Endothelial cell of umbilical vein (primary cell): Measurements from ENCODE around the gene PDE7B. TPM values are rescaled to one million over a fixed set of nuclear protein-coding genes. Genes with fewer than 3 reads are reported as not detected.

Experiments
- BruUV-seq: library from RNA; stranded (reverse); fragments of 400-500 nt; replicated peaks from 2 replicates; lab custom pipeline; 2021; lab: Mats Ljungman, UMichigan
- CTCF ChIA-PET: fragments of 300-600, 350-600 bp; sonication (Branson Sonifier 250); formaldehyde crosslinking; loops from one replicate; lab custom pipeline; 2021; ENCODE audit warnings: antibody characterized with exemption, inconsistent platforms; lab: Charles Lee
- POLR2A ChIA-PET: fragments of 300-600, 350-600 bp; sonication (Branson Sonifier 250); formaldehyde crosslinking; loops from one replicate; lab custom pipeline; 2021; ENCODE audit warnings: antibody characterized with exemption, inconsistent platforms; lab: Charles Lee
- DNase-seq: peaks from one replicate; pipeline ENCODE4 v3.0.0-alpha.2; 2011; ENCODE audit warnings: low read depth, low spot score
- FAIRE-seq: peaks from 2 replicates; lab custom pipeline; 2011; peaks lifted over from hg19 to GRCh38; lab: Jason Lieb, UNC
- H2AFZ ChIP-seq: 2 replicates; pipeline ENCODE4 v1.6.0; 2012; ENCODE audit warnings: low read depth, low read length, control low read depth, inconsistent platforms
- H3K27ac ChIP-seq: 2 replicates; pipeline ENCODE4 v1.5.1; 2011; ENCODE audit warnings: low read depth, mild to moderate bottlenecking, control low read depth, low read length, moderate library complexity; ENCODE audit not compliant: insufficient read depth
- H3K27me3 ChIP-seq, 2 experiments: 2 replicates each; pipeline versions ENCODE4 v1.6.0 to v1.6.1; 2011; ENCODE audit warnings: low read length in 2 of 2, mixed read lengths in 1 of 2; ENCODE audit not compliant: control insufficient read depth in 2 of 2, insufficient read depth in 2 of 2
- H3K36me3 ChIP-seq, 2 experiments: 2 replicates in 1 of 2; 3 replicates in 1 of 2; pipeline ENCODE4 v1.5.1; 2011; ENCODE audit warnings: low read length in 2 of 2, mild to moderate bottlenecking in 1 of 2, moderate library complexity in 1 of 2; ENCODE audit not compliant: control insufficient read depth in 2 of 2, insufficient read depth in 2 of 2; ENCODE audit errors: extremely low read depth in 1 of 2
- H3K4me1 ChIP-seq: 3 replicates; pipeline ENCODE4 v1.5.1; 2011; ENCODE audit warnings: mild to moderate bottlenecking, low read length; ENCODE audit not compliant: control insufficient read depth, insufficient read depth; ENCODE audit errors: extremely low read depth
- H3K4me2 ChIP-seq: 2 replicates; pipeline ENCODE4 v1.6.1; 2011; ENCODE audit warnings: low read length, control low read depth, mixed read lengths; ENCODE audit not compliant: insufficient read depth
- H3K4me3 ChIP-seq, 3 experiments: fragments of 200-600 bp in 1 of 3; sonication (generic), shearing (Covaris generic) in 1 of 3; replicated peaks in 1 of 3; 2 replicates each; pipeline ENCODE4 v1.5.1; 2011 to 2016; ENCODE audit warnings: control low read depth in 3 of 3, low read length in 3 of 3, mild to moderate bottlenecking in 2 of 3, inconsistent platforms in 1 of 3, low read depth in 1 of 3, moderate library complexity in 1 of 3; ENCODE audit not compliant: insufficient read depth in 1 of 3
- H3K79me2 ChIP-seq: 2 replicates; pipeline ENCODE4 v1.6.0; 2012; ENCODE audit warnings: low read length, inconsistent platforms; ENCODE audit not compliant: control insufficient read depth, insufficient read depth
- H3K9ac ChIP-seq: replicated peaks from 2 replicates; pipeline ENCODE3; 2011; ENCODE audit warnings: low read length, control low read depth; ENCODE audit not compliant: insufficient read depth; ENCODE audit errors: extremely low read depth
- H3K9me1 ChIP-seq: replicated peaks from 3 replicates; pipeline ENCODE4 v1.6.0; 2011; ENCODE audit warnings: mild to moderate bottlenecking, low read length; ENCODE audit not compliant: control insufficient read depth, insufficient read depth; ENCODE audit errors: extremely low read depth
- H3K9me3 ChIP-seq: replicated peaks from 2 replicates; pipeline ENCODE4 v1.5.1; 2012; ENCODE audit warnings: low read length, inconsistent platforms; ENCODE audit not compliant: control insufficient read depth, insufficient read depth
- H4K20me1 ChIP-seq: replicated peaks from 2 replicates; pipeline ENCODE3; 2011; ENCODE audit warnings: mild to moderate bottlenecking, low read length; ENCODE audit not compliant: control insufficient read depth, insufficient read depth; ENCODE audit errors: extremely low read depth
- EZH2 ChIP-seq: IDR thresholded peaks from 2 replicates; pipeline ENCODE4 v1.6.1; 2012; ENCODE audit warnings: borderline replicate concordance, low read depth, mild to moderate bottlenecking, moderate library complexity, low read length, inconsistent platforms; ENCODE audit not compliant: severe bottlenecking
- FOS ChIP-seq: IDR thresholded peaks from 2 replicates; pipeline ENCODE4 v1.6.1; 2011; ENCODE audit warnings: mild to moderate bottlenecking, low read length, moderate library complexity, borderline replicate concordance; ENCODE audit not compliant: insufficient read depth
- GATA2 ChIP-seq: IDR thresholded peaks from 2 replicates; pipeline ENCODE4 v1.7.0; 2011; ENCODE audit warnings: low read depth, mild to moderate bottlenecking, moderate library complexity, mixed read lengths, low read length; ENCODE audit not compliant: insufficient read length, insufficient read depth
- JUN ChIP-seq: IDR thresholded peaks from 2 replicates; pipeline ENCODE4 v1.6.1; 2011; ENCODE audit warnings: borderline replicate concordance, low read depth; ENCODE audit not compliant: insufficient read length, insufficient read depth
- MYC ChIP-seq: IDR thresholded peaks from one replicate; pipeline ENCODE4 v1.6.1; 2011; ENCODE audit warnings: mild to moderate bottlenecking, low read depth, low read length
- POLR2A ChIP-seq: IDR thresholded peaks from 2 replicates; pipeline ENCODE4 v1.6.1; 2012; ENCODE audit warnings: low read depth, mild to moderate bottlenecking, control low read depth, low read length
- POLR2AphosphoS5 ChIP-seq: IDR thresholded peaks from 2 replicates; pipeline ENCODE4 v1.6.1; 2012; ENCODE audit warnings: low read depth, mild to moderate bottlenecking, control low read depth, low read length, moderate library complexity; ENCODE audit not compliant: insufficient read depth
- dilution Hi-C: fragments of 300-500 bp; cut with MboI; formaldehyde crosslinking; loops from one replicate; pipeline ENCODE4 v1.15.0; 2019; ENCODE audit warnings: low sequenced_read_pairs; ENCODE audit not compliant: extremely low pct_ligation_motif_present
- intact Hi-C: fragments of 100-400 bp; cut with micrococcal nuclease; formaldehyde crosslinking; loops from one replicate; pipeline ENCODE4 v1.10.0; 2022
- polyA plus RNA-seq, 4 experiments: library from polyadenylated mRNA; depleted of rRNA in 3 of 4; stranded (reverse) in 3 of 4; unstranded in 1 of 4; fragments of >200 nt; gene quantifications; 2 replicates each; pipeline versions ENCODE4 v1.2.1 to v1.2.3, GENCODE V29; 2011 to 2012; ENCODE audit warnings: missing spikeins in 1 of 4
- total RNA-seq: library from RNA; stranded (reverse); gene quantifications from 2 replicates; pipeline ENCODE4 v1.2.3, GENCODE V29; 2021
- TF ChIP-seq, protein P1 (sequence below): IDR thresholded peaks from 2 replicates; pipeline ENCODE4 v1.6.1; 2011; ENCODE audit not compliant: insufficient read depth, insufficient read length
- TF ChIP-seq, protein P2 (sequence below), 2 donors: IDR thresholded peaks; 1 replicate in 1 of 2; 2 replicates in 1 of 2; pipeline ENCODE4 v1.5.1; 2011; ENCODE audit warnings: low read length in 2 of 2, mild to moderate bottlenecking in 2 of 2, moderate library complexity in 2 of 2, control low read depth in 1 of 2, inconsistent platforms in 1 of 2, low read depth in 1 of 2; ENCODE audit not compliant: insufficient read depth in 1 of 2; ENCODE audit errors: extremely low read depth in 1 of 2

PDE7B gene
- total and polyA plus RNA-seq, 2 donors (not counting 3 experiments of a cell fraction or from before 2014, with no cell fraction given) = 20.6 to 25.1 TPM

DNA sequence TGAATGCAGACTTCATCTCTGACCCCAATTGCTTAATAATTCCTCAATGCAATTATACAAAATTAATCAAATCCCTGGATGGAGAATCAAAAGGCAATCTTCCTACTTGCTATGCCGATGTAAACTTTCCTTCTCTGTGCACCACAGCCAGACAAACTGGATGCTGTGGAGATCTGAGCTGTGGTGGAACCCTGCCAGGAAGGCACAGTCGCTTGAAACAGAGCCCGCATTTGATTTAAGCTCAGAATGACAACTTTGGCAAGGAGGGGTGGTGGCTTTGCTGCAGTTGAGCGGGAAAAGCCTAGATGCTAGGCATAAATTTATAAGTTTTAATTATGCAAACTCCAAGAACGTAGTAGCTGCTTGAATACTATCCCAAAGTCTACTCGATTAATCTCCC lies 207.8 kb downstream of the PDE7B start:
- CTCF ChIA-PET = interaction anchor here (0.9 to 1.6 kb wide), 4 partner anchors 9 to 523 kb away, joined by 3 to 7 read pairs (median 4); no protein-coding TSS in a partner anchor
- peaks cover 62% of the 10 kb centered on the region for H3K79me2 ChIP-seq
- H3K4me3 ChIP-seq = no peak overlapping the region
- POLR2A ChIA-PET = no interaction called here
- H3K9me1 ChIP-seq = peaks cover 2% of the 10 kb centered on the region
- H3K27ac ChIP-seq = no peak overlapping the region
- H4K20me1 ChIP-seq = no peaks in the 10 kb centered on the region
- peaks cover 29% of the 10 kb centered on the region for H3K4me1 ChIP-seq
- no peak overlapping the region for H2AFZ ChIP-seq
- dilution Hi-C loops (no loop called here), intact Hi-C loops (no loop called here)
- no peak for TF ChIP-seq GATA2
- no peak for TF ChIP-seq EZH2
- no peak for TF ChIP-seq POLR2A
- TF ChIP-seq MYC = no peak
- TF ChIP-seq, protein P1, sequence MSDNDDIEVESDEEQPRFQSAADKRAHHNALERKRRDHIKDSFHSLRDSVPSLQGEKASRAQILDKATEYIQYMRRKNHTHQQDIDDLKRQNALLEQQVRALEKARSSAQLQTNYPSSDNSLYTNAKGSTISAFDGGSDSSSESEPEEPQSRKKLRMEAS = no peak
- TF ChIP-seq, protein P2, sequence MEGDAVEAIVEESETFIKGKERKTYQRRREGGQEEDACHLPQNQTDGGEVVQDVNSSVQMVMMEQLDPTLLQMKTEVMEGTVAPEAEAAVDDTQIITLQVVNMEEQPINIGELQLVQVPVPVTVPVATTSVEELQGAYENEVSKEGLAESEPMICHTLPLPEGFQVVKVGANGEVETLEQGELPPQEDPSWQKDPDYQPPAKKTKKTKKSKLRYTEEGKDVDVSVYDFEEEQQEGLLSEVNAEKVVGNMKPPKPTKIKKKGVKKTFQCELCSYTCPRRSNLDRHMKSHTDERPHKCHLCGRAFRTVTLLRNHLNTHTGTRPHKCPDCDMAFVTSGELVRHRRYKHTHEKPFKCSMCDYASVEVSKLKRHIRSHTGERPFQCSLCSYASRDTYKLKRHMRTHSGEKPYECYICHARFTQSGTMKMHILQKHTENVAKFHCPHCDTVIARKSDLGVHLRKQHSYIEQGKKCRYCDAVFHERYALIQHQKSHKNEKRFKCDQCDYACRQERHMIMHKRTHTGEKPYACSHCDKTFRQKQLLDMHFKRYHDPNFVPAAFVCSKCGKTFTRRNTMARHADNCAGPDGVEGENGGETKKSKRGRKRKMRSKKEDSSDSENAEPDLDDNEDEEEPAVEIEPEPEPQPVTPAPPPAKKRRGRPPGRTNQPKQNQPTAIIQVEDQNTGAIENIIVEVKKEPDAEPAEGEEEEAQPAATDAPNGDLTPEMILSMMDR (IDR thresholded peaks at IDR 0.05; ENCODE audit: extremely low read depth in 1 of 2, insufficient read depth in 1 of 2, low read depth in 1 of 2, low read length in 2 of 2) = no peak
- TF ChIP-seq JUN = no peak
- no peak for TF ChIP-seq POLR2AphosphoS5
- no peak for TF ChIP-seq FOS
- H3K9me3 ChIP-seq = no peaks in the 10 kb centered on the region
- no peaks in the 10 kb centered on the region for H3K27me3 ChIP-seq
- DNase-seq = no peak
- FAIRE-seq = no peak
- H3K36me3 ChIP-seq = peaks cover 0 to under 1% of the 10 kb centered on the region in 2 experiments
- BruUV-seq = no TSS peak
- no peak overlapping the region for H3K4me2 ChIP-seq
- H3K9ac ChIP-seq = no peak overlapping the region
